Stimulated activated CD4-positive, alpha-beta T cell treated with anti-CD3 and anti-CD28 coated beads, Interleukin-15, amount 100 ng/mL, for 1 hour (primary cell): ENCODE measurements around the gene AVP.
"Not testable (repeated sequence)": the region's sequence is repeated elsewhere in the genome, so short reads cannot be mapped to it uniquely, and the experiment has no call there.

Experiments used
- DNase-seq, 2 donors: peaks; one replicate each; pipeline ENCODE4 v3.0.0-alpha.2; 2020; ENCODE audit warnings: low read depth in 1 of 2, low spot score in 1 of 2

The AVP gene

GRCh38 chr20:3084283-3084985 lies at the start of gene AVP:
TSS of gene AVP (minus strand) at chr20:3084724. CDS start at chr20:3084674, 50 bp downstream.
- no peak for DNase-seq

GRCh38 chr20:3134151-3134550 lies 49.6 kb upstream of the AVP start:
- DNase-seq, result no peak

GRCh38 chr20:3133155-3133554 lies 48.6 kb upstream of the AVP start:
- no peak for DNase-seq

- no peak for DNase-seq
Observed at GRCh38 chr20:3130051-3130600, 45.6 kb upstream of the AVP start.

GRCh38 chr20:3129094-3129493 lies 44.6 kb upstream of the AVP start:
- DNase-seq, result no peak

GRCh38 chr20:3128275-3128984 lies 43.9 kb upstream of the AVP start:
- DNase-seq, result no peak

GRCh38 chr20:3126527-3126859 lies 42.0 kb upstream of the AVP start:
- no peak for DNase-seq

- DNase-seq, result not testable (repeated sequence)
Observed at GRCh38 chr20:3125776-3126526, 41.4 kb upstream of the AVP start.

GRCh38 chr20:3124773-3125560 lies 40.4 kb upstream of the AVP start:
- not testable (repeated sequence) for DNase-seq

- DNase-seq, result not testable (repeated sequence)
Observed at GRCh38 chr20:3124163-3124562, 39.6 kb upstream of the AVP start.

GRCh38 chr20:3123542-3123941 lies 39.0 kb upstream of the AVP start:
- no peak for DNase-seq

GRCh38 chr20:3121955-3122610 lies 37.6 kb upstream of the AVP start:
- DNase-seq, result no peak

GRCh38 chr20:3121271-3121911 lies 36.9 kb upstream of the AVP start:
- DNase-seq, result no peak

- no peak for DNase-seq
Observed at GRCh38 chr20:3119044-3119443, 34.5 kb upstream of the AVP start.

GRCh38 chr20:3117839-3118379 lies 33.4 kb upstream of the AVP start:
- DNase-seq, result not testable (repeated sequence)

GRCh38 chr20:3116341-3116740 lies 31.8 kb upstream of the AVP start:
- DNase-seq, result no peak

GRCh38 chr20:3115190-3116107 lies 30.9 kb upstream of the AVP start:
- DNase-seq, result no peak

GRCh38 chr20:3111995-3112394 lies 27.5 kb upstream of the AVP start:
- DNase-seq, result no peak

- DNase-seq, result no peak
Observed at GRCh38 chr20:3111507-3111906, 27.0 kb upstream of the AVP start.
